Left ventricle myocardium superior (tissue), 1 donor: ENCODE data around the gene VSIR. TPM values are rescaled to one million over a fixed set of nuclear protein-coding genes. Genes with fewer than 3 reads are reported as not detected.

ENCODE experiments used
- ATAC-seq: fragments of 200-7000 bp; cut with Tn5 transposase; one replicate; pipeline ENCODE4 v1.9.1; 2020; ENCODE audit warnings: mild to moderate bottlenecking, moderate library complexity
- DNase-seq: peaks from one replicate; pipeline ENCODE4 v3.0.0-alpha.2; 2020
- intact Hi-C: fragments of 100-400 bp; cut with micrococcal nuclease; formaldehyde crosslinking; loops from one replicate; pipeline ENCODE4 v1.11.0; 2022
- total RNA-seq: library from RNA; stranded (reverse); fragmentation: NEBNext Ultra II Directional; extraction: Animal tissue kit (Norgen Biotek cat#: 25700); gene quantifications from one replicate; pipeline ENCODE4 v1.2.1, GENCODE V29; 2021
- donor health status: DM: no; HTN: yes; CAD: no; lungs with severe emphysema.

Gene VSIR
- total RNA-seq, 1 donor from 2014 or later, result 127 TPM

DNA sequence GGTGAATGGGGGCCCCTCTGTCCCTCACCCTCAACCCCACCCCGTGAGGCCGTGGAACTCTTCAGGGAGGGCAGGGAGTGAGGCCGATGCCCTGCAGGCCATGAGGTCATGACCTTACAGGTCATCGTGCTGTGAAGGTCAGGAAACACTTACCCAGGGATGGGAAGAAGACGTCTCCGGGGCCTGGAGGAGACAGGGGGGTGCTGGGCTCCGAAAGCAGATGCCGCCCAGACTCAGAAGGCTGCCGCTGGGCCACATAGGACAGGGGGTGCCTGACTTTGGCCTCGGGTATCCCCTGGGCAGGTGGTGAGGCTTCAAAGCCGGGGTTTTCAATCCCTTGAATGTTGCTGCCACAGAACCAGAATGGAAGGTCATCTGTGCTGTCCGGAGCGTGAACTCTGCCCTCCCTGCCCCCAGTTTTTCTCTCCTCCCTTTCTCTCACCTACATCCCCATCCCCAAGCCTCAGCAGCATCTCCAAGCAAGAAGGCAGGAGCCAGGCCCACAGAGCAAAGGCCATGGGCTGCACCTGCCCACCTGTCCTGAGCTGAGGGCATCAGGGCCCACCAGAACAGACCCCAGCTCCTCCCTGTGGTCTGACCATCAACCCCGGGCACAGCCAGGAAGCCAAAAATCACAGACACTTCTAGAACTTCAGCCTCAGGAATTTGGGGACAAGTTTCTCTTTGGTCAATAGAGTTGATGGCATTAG is 21.6 kb downstream of the VSIR start:
- ATAC-seq (no peak), DNase-seq (peak; percentile 12)
- intact Hi-C loops, result no loop called here

DNA sequence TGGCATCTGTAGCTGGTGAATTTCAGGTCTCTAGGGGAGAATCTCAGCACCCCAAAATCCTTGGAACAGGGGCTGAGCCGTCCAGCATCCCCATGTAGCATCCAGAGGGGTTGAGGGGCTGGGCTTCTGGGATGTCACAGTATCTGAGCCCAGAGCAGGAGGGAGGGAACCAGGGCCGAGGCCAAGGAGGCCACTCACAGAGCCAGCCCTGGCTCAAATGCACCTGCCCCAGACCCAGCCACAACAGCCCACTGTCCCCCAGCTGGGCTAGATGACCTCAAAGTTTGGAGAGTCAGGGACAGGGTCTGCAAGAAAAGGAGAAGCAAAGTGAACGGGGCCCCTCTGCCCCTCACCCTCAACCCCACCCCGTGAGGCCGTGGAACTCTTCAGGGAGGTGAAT is 22.3 kb downstream of the VSIR start:
- peak; percentile 22 for DNase-seq
- ATAC-seq, result no peak
- intact Hi-C loops, result no loop called here

DNA sequence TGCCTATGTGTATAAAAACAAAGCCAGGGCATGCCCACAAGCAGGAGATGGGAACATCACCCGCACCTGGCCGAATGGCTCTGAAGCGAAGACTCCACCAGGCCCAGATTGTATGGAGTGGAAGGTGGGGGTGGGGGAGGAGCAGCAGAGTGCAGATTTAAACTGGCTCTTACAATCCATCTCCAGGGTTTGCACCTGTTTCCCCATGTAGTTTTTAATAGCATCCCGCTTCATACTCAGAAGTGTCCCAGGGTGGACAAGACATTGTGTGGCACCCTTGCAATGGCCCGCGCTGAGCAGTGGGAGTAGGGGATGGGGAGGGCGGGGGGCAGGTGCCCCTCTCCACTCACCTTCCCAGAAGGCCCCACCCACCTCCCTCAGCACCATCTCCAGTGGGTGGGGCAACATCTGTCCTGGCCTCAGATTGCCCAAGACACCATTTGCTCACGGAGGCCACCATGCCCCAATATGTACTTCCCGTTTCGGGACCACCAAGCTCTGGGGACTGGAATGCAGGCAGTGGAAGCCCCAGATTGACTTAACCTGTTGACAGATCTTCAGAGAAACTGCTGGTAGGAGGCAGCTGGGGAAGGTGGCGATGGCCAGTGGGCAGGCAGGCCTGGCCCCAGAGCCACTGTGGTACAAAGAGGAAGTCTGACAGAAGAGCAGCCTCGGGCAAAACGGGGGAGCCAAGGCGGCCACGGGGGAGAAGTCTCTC is 23.0 kb downstream of the VSIR start:
- ATAC-seq (no peak), DNase-seq (peak; percentile 45)
- intact Hi-C loops, result no loop called here

DNA sequence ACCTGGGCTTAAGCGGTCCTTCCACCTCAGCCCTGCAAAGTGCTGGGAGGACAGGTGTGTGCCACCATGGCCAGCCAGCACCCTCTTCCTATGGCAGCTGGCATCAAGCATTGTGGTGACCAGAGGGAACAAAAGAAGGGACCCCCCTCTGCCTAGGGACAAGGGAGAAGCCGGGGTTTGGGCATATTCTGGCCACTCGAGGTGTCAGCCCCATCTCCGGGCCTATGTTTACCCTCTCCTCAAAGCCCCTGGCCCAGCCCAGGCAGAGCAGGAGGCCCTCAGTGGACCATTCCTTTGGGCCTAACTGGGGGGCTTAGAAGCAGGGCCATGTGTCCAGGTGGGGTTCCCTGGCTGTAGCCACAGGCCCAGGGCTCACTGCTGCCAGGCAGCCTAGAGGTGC is 23.9 kb downstream of the VSIR start:
- peak; percentile 23 for DNase-seq
- intact Hi-C loops, result no loop called here
- ATAC-seq, result no peak

DNA sequence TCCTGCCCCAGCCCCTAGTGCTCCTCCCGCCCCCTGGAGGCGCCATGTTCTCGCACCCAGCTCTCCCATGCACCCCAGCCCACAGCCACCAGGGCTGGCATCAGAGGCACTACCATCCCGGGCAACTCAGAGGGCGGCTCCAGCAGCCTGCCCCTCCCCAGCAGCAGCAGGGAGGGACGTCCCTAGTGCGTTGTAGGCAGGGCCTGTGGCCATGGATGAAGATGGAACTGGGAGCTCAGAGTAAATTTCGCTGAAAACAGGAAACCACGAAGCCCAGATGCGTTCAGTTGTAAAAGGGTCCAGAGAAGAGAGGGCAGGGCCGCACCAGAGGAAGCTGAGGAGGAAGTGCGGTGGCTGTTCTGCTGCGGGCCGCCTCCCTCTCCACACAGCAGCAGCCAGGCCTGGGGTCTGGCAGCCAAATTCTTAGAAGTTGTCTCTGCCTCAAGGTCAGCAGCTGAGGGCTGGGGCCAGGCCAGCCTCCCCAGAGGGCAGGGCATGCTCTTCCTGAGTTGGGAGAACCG is 24.6 kb downstream of the VSIR start:
- ATAC-seq (peak; percentile 67), DNase-seq (peak; percentile 90)
- intact Hi-C loops, result no loop called here

DNA sequence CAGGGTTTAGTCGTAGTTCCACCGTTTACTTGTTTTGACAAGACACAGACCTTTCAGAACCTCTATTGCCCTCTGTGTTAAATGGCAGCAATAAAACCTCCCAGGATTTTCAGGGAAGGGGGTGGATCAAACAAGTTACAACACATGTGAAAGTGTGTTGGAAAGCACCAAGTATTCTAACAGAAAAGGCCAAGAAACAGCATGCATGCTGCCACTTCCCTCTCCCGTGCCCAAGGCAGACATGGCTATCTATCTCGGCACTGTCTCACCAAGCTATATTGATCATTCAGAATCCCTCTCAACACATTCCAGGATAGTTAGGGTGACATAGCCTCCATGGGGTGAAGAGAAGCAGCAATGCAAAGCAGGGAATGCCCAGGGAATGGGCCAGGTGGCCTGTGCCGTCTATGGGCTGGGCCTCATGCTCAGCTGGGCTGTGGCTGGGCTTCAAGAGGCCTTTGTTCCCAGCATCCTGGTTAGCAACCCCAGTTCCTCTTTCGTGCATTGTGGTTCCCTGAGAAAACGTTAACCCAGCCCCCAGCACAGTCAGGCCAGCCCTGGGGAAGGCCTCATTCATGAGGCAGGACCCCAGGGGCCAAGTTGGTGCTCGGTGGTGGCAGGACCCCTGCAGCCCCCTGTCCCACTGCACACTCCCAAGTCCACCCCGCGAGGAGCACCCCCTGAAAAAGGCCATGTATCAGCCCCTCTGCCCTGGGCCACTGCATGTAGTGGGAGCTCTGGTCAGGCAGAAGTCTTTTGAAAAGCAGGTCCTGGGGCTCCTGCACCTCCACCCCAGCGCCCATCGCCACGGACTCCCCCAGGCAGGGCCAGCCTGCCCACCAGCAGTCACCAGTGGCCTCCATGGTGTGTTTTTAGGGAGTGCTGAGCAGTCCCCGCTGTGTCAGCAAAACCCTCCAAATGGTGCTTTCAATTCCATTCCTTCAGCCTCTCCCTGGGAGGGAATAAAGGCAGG is 25.5 kb downstream of the VSIR start:
- ATAC-seq (peak; percentile 8), DNase-seq (peak; percentile 55)
- intact Hi-C loops, result no loop called here

DNA sequence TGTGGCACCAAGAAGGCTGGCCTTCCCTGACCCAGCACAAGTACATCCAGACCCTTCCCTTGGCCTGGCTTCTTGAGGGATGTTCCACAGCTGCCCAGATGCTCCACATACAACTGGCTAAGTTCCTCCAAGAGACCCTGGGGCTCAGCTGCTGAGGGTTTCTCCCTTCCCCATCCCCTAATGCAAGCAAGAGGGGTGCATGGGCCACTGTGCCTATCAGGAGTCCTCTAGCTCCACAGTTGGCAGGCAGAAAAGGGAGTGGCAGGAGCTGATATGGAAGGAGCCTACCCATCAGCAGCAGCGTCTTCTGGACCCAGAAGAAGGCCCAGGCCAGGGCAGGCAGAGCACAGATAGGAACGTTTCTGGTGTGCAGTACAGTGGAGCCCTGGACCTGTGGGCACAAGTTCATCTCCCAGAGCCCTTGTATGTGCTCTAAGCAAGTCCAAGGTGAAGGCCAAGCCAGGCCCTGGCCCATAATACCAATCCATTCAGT is 26.2 kb downstream of the VSIR start:
- intact Hi-C loops, result no loop called here
- ATAC-seq (no peak), DNase-seq (no peak)

DNA sequence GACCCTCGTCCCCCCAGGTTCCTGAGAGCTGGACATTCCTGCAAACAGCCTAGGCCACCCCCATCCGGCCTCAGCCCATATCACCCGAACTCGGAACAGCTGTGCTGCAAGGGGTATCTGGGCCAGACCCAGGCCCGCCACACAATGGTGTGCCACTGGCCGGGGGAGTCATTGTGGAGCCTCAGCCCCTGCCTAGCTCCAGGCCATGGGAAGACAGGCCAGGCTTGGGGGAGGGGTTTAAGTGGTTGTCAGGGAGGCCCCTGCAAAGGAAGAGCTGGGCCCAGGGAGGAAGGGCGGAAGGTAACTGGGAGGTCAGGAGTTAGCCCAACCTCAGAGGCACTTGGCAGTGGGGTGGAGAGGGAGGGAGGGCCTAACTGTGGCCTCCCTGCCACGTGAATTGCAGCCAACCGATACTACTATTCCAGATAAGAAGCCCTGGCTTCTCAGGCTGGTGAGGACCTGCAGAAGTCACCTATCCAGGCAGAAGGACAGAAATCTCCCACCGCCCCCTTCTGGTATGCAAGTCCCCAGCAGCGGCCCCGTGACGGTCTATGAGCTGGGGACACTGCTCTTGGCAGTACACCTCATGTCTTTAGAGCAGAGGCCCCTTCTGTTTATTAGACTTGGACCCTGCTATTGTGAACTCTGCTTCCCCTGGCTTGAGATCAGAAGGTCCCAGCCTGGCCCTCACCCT is 26.8 kb downstream of the VSIR start:
- DNase-seq (peak; percentile 75), ATAC-seq (peak; percentile 68)
- intact Hi-C loops, result no loop called here

DNA sequence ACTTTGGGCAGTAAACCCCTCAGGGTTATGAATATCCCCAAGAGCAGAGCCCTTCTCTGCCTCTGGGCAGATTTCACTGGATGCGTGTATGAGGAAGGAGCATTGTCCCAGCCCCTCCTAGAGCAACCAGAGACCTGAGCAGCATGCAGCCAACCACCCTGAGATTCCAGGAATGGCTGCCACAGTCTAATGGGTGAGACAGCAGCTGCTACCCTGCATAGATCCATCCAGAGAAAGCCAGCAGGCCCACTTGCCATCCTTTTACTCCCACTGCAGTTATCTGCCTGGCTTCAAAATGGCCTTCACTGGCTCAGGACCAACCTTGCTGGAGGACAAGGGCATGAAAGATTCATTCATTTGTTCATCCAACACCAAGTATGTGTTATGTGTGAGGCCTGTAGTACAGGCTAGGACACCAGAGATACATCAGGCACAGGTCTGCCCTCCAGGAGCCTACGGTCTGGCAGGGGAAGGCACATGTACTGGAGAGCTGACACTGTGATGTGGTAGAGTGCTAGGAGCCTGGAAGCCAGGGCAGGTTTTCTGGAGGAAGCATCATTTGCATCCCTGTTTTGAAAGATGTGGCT is 27.6 kb downstream of the VSIR start:
- ATAC-seq (no peak), DNase-seq (no peak)
- intact Hi-C loops, result no loop called here

DNA sequence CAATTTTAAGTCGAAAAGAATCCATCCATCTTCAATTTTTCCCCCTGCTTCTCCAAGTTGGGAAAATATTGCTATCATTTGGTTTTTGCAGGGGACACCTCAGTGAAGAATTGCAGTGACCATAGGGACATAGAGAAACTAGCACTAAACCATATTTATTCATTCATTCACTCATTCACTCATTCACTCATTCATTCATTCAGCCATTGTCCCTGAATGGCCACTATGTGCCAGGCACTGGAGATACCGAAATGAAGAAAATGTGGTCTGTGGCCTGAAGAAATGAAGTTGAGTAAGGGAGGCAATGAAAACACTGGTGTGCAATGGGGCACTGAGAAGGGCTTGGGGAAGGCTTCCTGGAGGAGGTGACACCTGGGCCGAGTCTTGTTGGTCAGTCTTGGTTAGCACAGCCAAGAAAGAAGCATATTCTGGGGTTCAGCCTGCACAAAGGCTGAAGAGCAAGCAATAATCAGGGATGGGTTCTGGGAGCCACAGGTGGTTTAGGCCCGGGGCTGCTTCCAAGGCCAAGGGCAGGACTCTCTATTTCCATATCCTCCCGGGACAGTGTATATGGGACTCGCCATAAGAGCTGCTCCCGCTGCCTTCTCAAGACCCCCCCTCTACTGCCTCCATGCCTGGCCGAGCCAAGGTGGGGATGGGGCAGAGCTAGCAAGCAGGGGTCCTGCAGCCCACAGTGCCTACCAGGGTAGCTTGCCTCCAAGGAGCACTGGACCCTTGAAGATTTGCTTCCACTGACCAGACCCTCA is 28.2 kb downstream of the VSIR start:
- intact Hi-C loops, result no loop called here
- ATAC-seq (no peak), DNase-seq (no peak)

DNA sequence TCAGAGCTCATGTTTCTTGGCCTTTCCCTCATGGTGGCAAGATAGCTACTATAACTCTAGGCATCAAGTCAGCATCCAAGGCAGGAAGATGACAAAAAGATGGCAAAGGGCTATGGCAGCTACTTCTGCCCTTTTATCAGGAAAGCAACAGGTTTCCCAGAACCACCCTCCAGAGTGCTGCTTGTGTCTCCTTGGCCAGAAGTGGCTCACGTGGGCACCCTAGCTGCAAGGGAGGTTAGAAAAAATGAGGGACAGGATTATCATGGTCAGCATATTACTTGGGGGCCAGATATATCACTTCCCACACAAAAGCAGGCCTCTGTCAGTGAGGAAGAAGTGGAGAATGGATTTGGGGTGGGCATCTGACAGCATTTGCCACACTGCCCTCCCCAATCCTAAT is 29.5 kb downstream of the VSIR start:
- intact Hi-C loops, result no loop called here
- ATAC-seq (no peak), DNase-seq (no peak)

DNA sequence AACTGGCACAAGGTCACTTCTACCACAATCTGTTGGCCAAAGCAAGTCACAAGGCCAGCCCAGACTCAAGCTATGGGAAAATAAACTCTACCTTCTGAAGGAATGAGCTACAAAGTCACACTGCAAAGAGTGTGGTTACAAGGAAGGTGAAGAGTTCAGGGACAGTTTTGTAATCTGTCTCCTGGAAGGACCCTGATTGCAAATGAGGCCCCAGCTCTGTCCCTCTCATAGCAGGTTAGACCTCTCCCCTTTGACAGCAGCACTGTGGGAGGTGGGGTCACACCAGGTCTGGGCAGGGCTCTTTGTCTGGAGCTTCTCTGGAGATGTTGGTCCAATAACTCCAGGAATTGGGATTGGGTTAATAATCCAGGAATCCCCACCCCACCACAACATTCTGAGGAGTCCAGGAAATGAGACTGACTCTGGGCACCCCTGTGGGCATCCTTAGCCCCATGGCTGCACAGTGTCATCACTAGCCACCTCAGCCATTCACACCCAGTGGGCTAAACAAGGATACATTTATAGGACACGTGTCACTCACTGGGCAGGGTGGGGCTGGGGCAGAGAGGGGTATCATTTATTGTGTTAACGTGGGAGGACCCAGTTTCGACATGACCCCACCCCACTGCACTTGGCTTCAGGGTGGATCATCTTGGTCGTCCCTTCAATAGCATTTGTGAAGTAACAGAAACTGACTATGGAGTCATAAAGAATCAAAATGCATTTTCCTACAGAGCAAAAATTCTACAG is 30.1 kb downstream of the VSIR start:
- intact Hi-C loops, result no loop called here
- DNase-seq (no peak), ATAC-seq (no peak)

DNA sequence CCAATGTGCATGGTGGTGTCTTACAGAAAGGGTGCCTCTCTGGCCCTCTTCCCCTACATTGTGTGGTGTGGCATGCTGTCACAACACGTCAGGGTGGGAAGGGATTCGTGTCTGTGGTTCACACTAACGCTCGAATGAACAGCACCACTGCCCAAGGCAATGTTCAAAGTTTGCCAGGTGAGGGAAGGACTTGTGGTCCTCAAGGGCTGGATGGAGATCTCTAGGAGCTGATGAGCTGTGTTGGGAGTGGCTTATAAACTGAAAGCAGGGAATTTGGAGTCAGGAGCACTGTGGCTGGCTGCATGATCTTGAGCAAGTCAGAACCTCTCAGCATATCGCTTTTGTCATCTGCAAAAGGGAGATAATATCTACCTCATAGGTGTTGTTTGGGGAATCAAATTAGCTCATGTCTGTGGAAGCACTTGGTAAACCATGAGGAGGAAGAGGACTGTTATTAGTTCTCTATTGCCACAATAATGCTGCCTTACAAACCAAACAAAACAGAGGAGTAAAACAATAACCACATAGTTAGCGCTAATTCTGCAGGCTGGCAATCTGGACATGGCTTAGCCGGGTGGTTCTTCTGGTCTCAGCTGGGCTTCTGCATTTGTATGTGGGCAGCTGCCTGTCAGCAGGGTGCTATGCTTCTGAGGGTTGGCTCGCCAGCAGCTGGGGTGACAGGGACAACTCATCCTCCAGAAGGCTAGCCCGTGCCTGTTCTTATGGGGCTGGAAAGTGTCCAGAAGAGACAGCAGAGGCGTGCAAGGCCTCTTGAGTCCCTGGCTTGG is 30.8 kb downstream of the VSIR start:
- intact Hi-C loops, result no loop called here
- DNase-seq, result no peak

DNA sequence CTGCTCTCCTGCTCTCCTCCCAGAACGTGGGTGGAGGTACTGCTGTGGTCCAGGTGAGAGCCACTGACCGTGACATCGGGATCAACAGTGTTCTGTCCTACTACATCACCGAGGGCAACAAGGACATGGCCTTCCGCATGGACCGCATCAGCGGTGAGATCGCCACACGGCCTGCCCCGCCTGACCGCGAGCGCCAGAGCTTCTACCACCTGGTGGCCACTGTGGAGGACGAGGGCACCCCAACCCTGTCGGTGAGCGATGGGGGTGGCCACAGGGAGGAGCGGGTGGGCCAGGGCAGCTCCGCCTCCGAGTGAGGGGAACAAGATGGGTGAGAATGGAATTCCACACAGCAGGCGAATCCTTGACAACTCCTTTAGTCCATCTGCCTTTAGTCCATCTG is 31.6 kb downstream of the VSIR start:
- DNase-seq (no peak), ATAC-seq (no peak)
- intact Hi-C loops, result no loop called here

More for the DNA sequence above, 30.8 kb downstream of the VSIR start:
- ATAC-seq, result no peak

DNA sequence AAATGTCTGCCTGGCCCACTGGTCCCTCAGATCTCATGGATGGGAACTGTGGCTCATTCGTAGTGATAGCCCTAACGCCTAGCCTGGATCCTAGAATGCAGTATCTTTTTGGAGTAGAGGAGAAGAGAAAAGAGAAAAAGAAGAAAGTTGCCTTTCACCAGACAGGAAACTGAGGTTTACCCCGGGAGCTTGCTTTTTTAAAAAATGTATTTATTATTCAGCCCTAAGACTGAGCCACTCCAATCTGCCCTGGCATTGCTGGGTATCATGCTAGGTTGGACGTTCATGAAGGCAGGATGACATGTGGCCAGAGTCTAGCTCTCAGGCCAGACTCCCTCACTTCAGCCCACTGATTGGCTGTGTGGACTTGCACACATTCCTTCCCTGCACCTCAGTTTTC is 32.3 kb downstream of the VSIR start:
- ATAC-seq (no peak), DNase-seq (no peak)
- intact Hi-C loops, result no loop called here

DNA sequence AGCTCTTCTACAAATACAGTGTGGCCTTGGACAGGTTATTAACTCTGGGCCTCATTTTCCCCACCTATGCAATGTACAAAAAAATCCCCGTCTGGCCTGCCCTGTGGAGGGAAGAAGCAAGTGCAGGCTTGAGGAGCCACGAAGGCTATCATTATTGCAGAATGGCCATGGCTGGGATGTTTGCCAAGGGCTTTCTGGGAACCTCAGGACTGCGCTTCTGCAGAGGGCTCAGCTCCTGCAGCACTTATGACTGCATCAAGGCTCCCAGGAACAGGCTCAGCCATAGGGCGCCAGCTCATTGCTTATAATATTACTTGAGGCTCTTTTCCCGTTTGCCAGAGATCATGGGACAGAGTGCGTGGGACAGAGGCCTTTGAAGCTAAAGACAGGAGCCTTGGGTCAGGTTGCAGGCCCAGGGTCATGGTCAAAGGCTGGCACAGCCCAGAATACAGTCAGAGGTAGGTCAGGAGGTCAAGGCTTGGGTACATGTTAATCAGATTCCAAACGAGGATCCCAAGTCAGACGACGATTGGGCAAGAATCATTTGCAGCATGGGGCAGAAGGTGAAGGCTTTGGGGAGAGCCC is 33.2 kb downstream of the VSIR start:
- DNase-seq (peak; percentile 61), ATAC-seq (peak; percentile 64)
- intact Hi-C loops, result no loop called here
